GM19328 (cell line): Measurements from ENCODE around the gene PLEKHA7.

Experiments
- ATAC-seq: cut with Tn5 transposase; IDR thresholded peaks from one replicate; pipeline ENCODE4 v1.9.1; 2021; ENCODE audit warnings: mild to moderate bottlenecking, moderate library complexity; ENCODE audit not compliant: unreplicated experiment

Gene PLEKHA7

GRCh38 chr11:16778286-16778685 lies 235.9 kb downstream of the PLEKHA7 start:
- ATAC-seq, result no peak

GRCh38 chr11:16777613-16777975 lies 236.6 kb downstream of the PLEKHA7 start:
- ATAC-seq, result no peak

- no peak for ATAC-seq
These were observed 237.3 kb downstream of the PLEKHA7 start for GRCh38 chr11:16776711-16777612.

GRCh38 chr11:16775614-16776283 lies 238.5 kb downstream of the PLEKHA7 start:
- no peak for ATAC-seq

- no peak for ATAC-seq
These were observed 239.1 kb downstream of the PLEKHA7 start for GRCh38 chr11:16774936-16775613.

- no peak for ATAC-seq
These were observed 240.0 kb downstream of the PLEKHA7 start for GRCh38 chr11:16773981-16774935.

- no peak for ATAC-seq
These were observed 242.1 kb downstream of the PLEKHA7 start for GRCh38 chr11:16772141-16772512.

- no peak for ATAC-seq
These were observed 242.7 kb downstream of the PLEKHA7 start for GRCh38 chr11:16771350-16772140.

- ATAC-seq, result no peak
These were observed 244.2 kb downstream of the PLEKHA7 start for GRCh38 chr11:16770016-16770415.

- no peak for ATAC-seq
These were observed 244.8 kb downstream of the PLEKHA7 start for GRCh38 chr11:16769386-16769785.

- no peak for ATAC-seq
These were observed 246.3 kb downstream of the PLEKHA7 start for GRCh38 chr11:16767957-16768356.

- no peak for ATAC-seq
These were observed 247.1 kb downstream of the PLEKHA7 start for GRCh38 chr11:16767137-16767536.

GRCh38 chr11:16764888-16765287 lies 249.3 kb downstream of the PLEKHA7 start:
- no peak for ATAC-seq

- ATAC-seq, result no peak
These were observed 250.5 kb downstream of the PLEKHA7 start for GRCh38 chr11:16763746-16764145.

- no peak for ATAC-seq
These were observed 254.2 kb downstream of the PLEKHA7 start for GRCh38 chr11:16759857-16760508.

- ATAC-seq, result no peak
These were observed 255.7 kb downstream of the PLEKHA7 start for GRCh38 chr11:16758382-16759024.

GRCh38 chr11:16750417-16750816 lies 263.8 kb downstream of the PLEKHA7 start:
- no peak for ATAC-seq

GRCh38 chr11:16749666-16750065 lies 264.5 kb downstream of the PLEKHA7 start:
- no peak for ATAC-seq

GRCh38 chr11:16749092-16749491 lies 265.1 kb downstream of the PLEKHA7 start:
- no peak for ATAC-seq
